Neural progenitor cell (in vitro differentiated cells): Measurements from ENCODE around the gene MED13L. TPM values are rescaled to one million over a fixed set of nuclear protein-coding genes. Genes with fewer than 3 reads are reported as not detected.
"Not testable (repeated sequence)": the region's sequence is repeated elsewhere in the genome, so short reads cannot be mapped to it uniquely, and the experiment has no call there.

ENCODE experiments used
- DNase-seq: peaks from one replicate; pipeline ENCODE4 v3.0.0-alpha.2; 2016; ENCODE audit warnings: low spot score
- H2AFZ ChIP-seq: fragments of 200-600 bp; sonication (generic); replicated peaks from 2 replicates; pipeline ENCODE4 v1.6.1; 2016; ENCODE audit warnings: antibody characterized with exemption
- H3F3A ChIP-seq: fragments of 200-600 bp; sonication (generic); 2 replicates; pipeline ENCODE4 v1.6.1; 2016; ENCODE audit warnings: antibody characterized with exemption, low read depth
- H3K27ac ChIP-seq: fragments of 200-600 bp; sonication (generic); 2 replicates; pipeline ENCODE4 v1.5.1; 2016; ENCODE audit warnings: mild to moderate bottlenecking
- H3K27me3 ChIP-seq: fragments of 200-600 bp; sonication (generic); 2 replicates; pipeline ENCODE4 v1.6.1; 2016; ENCODE audit warnings: mild to moderate bottlenecking, moderate library complexity
- H3K36me3 ChIP-seq: fragments of 200-600 bp; sonication (generic); 2 replicates; pipeline ENCODE4 v1.5.1; 2016
- H3K4me1 ChIP-seq: fragments of 200-600 bp; sonication (generic); 2 replicates; pipeline ENCODE4 v1.6.1; 2016; ENCODE audit warnings: mixed run types
- H3K4me2 ChIP-seq: fragments of 200-600 bp; sonication (generic); 2 replicates; pipeline ENCODE4 v1.6.1; 2016
- H3K4me3 ChIP-seq: fragments of 200-600 bp; sonication (generic); 2 replicates; pipeline ENCODE4 v1.5.1; 2016
- H3K79me2 ChIP-seq: fragments of 200-600 bp; sonication (generic); 2 replicates; pipeline ENCODE4 v1.6.1; 2016; ENCODE audit warnings: low read depth
- H3K9ac ChIP-seq: fragments of 200-600 bp; sonication (generic); 2 replicates; pipeline ENCODE4 v1.6.1; 2016
- H3K9me3 ChIP-seq: fragments of 200-600 bp; sonication (generic); 2 replicates; pipeline ENCODE4 v1.5.1; 2016; ENCODE audit warnings: low read depth
- H4K20me1 ChIP-seq: fragments of 200-600 bp; sonication (generic); 2 replicates; pipeline ENCODE4 v1.6.1; 2016; ENCODE audit warnings: low read depth
- H3K27ac Mint-ChIP-seq: 3 replicates; pipeline ENCODE4 v1.8.0; 2021; ENCODE audit warnings: mixed read lengths
- H3K27me3 Mint-ChIP-seq: 2 replicates; pipeline ENCODE4 v1.8.0; 2022; ENCODE audit warnings: low read depth, mild to moderate bottlenecking, inconsistent platforms, moderate library complexity, mixed read lengths; ENCODE audit not compliant: insufficient read depth
- H3K36me3 Mint-ChIP-seq: 3 replicates; pipeline ENCODE4 v1.8.0; 2021; ENCODE audit warnings: mixed read lengths
- H3K4me1 Mint-ChIP-seq: 3 replicates; pipeline ENCODE4 v1.8.0; 2021; ENCODE audit warnings: mixed read lengths
- H3K4me3 Mint-ChIP-seq: 3 replicates; pipeline ENCODE4 v1.8.0; 2021; ENCODE audit warnings: mild to moderate bottlenecking, moderate library complexity, mixed read lengths
- H3K9me3 Mint-ChIP-seq: 3 replicates; pipeline ENCODE4 v1.8.0; 2020; ENCODE audit warnings: mixed read lengths
- CTCF ChIP-seq: fragments of 200-600 bp; sonication (generic); IDR thresholded peaks from 2 replicates; pipeline ENCODE4 v1.5.1; 2017; ENCODE audit warnings: antibody characterized with exemption, mild to moderate bottlenecking
- EZH2 ChIP-seq: fragments of 200-600 bp; sonication (generic); IDR thresholded peaks from 2 replicates; pipeline ENCODE4 v1.6.1; 2017; ENCODE audit warnings: antibody characterized with exemption, mild to moderate bottlenecking, moderate library complexity
- EZH2phosphoT487 ChIP-seq: fragments of 200-600 bp; sonication (generic); IDR thresholded peaks from 2 replicates; pipeline ENCODE4 v1.6.1; 2017; ENCODE audit warnings: antibody characterized with exemption
- total RNA-seq: library from RNA; depleted of rRNA; stranded (reverse); fragments of >200 nt; gene quantifications from 2 replicates; pipeline ENCODE4 v1.2.3, GENCODE V29; 2015; ENCODE audit warnings: low replicate concordance

Gene MED13L
- total RNA-seq, 1 donor from 2014 or later: 149 TPM

DNA sequence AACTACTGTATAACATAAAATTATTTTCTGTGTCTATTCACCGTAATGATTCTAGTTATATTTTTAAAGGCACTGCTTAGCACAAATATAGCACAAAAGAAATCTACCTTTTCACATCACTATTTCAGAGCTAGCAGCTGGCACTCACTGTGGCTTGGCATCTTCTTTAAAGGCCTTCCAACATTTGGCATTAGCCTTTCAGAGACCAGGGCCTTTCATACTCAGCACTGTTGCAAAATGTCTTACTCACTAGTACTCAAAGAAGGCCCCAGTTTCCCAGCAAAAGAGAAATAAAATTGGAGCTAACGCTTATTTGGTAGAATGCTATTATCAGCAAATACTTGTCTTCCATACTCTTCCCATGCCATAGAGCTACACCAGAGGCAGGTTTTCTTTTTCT lies 238.4 kb downstream of the MED13L start:
- Histone ChIP-seq H2AFZ (no peak overlapping the region), H3K27ac (no peak overlapping the region), H3K4me2 (no peak overlapping the region), H3K79me2 (peaks cover 99% of the 10 kb centered on the region), H3K9me3 (no peaks in the 10 kb centered on the region), H3F3A (no peaks in the 10 kb centered on the region), H3K9ac (no peak overlapping the region), H3K27me3 (no peaks in the 10 kb centered on the region), H3K36me3 (peaks cover 6% of the 10 kb centered on the region), H3K4me1 (peaks cover 5% of the 10 kb centered on the region), H4K20me1 (peaks cover 36% of the 10 kb centered on the region), H3K4me3 (no peak overlapping the region)
- Mint-ChIP-seq H3K27ac (no peak overlapping the region), H3K9me3 (no peaks in the 10 kb centered on the region), H3K4me3 (no peak overlapping the region), H3K36me3 (no peaks in the 10 kb centered on the region), H3K4me1 (no peaks in the 10 kb centered on the region), H3K27me3 (no peaks in the 10 kb centered on the region)
- no peak for TF ChIP-seq EZH2phosphoT487
- TF ChIP-seq CTCF: no peak
- no peak for TF ChIP-seq EZH2
- DNase-seq: no peak

- no peak overlapping the region for H3K27ac ChIP-seq
- H3K36me3 ChIP-seq: peaks cover 6% of the 10 kb centered on the region
- no peaks in the 10 kb centered on the region for H3F3A ChIP-seq
- H3K4me1 ChIP-seq: no peaks in the 10 kb centered on the region
- peaks cover 30% of the 10 kb centered on the region for H4K20me1 ChIP-seq
- peaks cover 99% of the 10 kb centered on the region for H3K79me2 ChIP-seq
- H3K27me3 Mint-ChIP-seq: no peaks in the 10 kb centered on the region
- H3K9me3 ChIP-seq: no peaks in the 10 kb centered on the region
- no peak overlapping the region for H3K9ac ChIP-seq
- DNase-seq: no peak
- H3K4me3 ChIP-seq: no peak overlapping the region
- no peak overlapping the region for H2AFZ ChIP-seq
- H3K36me3 Mint-ChIP-seq: no peaks in the 10 kb centered on the region
- no peak overlapping the region for H3K4me2 ChIP-seq
- no peaks in the 10 kb centered on the region for H3K9me3 Mint-ChIP-seq
- no peak overlapping the region for H3K4me3 Mint-ChIP-seq
- no peaks in the 10 kb centered on the region for H3K4me1 Mint-ChIP-seq
- no peak overlapping the region for H3K27ac Mint-ChIP-seq
- H3K27me3 ChIP-seq: no peaks in the 10 kb centered on the region
- TF ChIP-seq CTCF (no peak), EZH2 (no peak), EZH2phosphoT487 (no peak)
These were observed 239.3 kb downstream of the MED13L start for GRCh38 chr12:116037941-116038837.

GRCh38 chr12:116033765-116034164 lies 243.7 kb downstream of the MED13L start:
- Mint-ChIP-seq H3K27me3 (peaks cover 2% of the 10 kb centered on the region), H3K27ac (no peak overlapping the region), H3K4me3 (no peak overlapping the region), H3K4me1 (no peaks in the 10 kb centered on the region), H3K36me3 (peaks cover 9% of the 10 kb centered on the region), H3K9me3 (peaks cover 10% of the 10 kb centered on the region)
- no peak for DNase-seq
- TF ChIP-seq EZH2phosphoT487: no peak
- no peak for TF ChIP-seq CTCF
- TF ChIP-seq EZH2: no peak
- H2AFZ ChIP-seq: no peak overlapping the region
- no peak overlapping the region for H3K27ac ChIP-seq
- H4K20me1 ChIP-seq: peaks cover 18% of the 10 kb centered on the region
- H3K36me3 ChIP-seq: no peaks in the 10 kb centered on the region
- H3K79me2 ChIP-seq: peaks cover 94% of the 10 kb centered on the region
- H3K9ac ChIP-seq: no peak overlapping the region
- no peak overlapping the region for H3K4me3 ChIP-seq
- H3K4me1 ChIP-seq: peaks cover 7% of the 10 kb centered on the region
- H3K4me2 ChIP-seq: no peak overlapping the region
- H3F3A ChIP-seq: no peaks in the 10 kb centered on the region
- no peaks in the 10 kb centered on the region for H3K27me3 ChIP-seq
- H3K9me3 ChIP-seq: no peaks in the 10 kb centered on the region

DNA sequence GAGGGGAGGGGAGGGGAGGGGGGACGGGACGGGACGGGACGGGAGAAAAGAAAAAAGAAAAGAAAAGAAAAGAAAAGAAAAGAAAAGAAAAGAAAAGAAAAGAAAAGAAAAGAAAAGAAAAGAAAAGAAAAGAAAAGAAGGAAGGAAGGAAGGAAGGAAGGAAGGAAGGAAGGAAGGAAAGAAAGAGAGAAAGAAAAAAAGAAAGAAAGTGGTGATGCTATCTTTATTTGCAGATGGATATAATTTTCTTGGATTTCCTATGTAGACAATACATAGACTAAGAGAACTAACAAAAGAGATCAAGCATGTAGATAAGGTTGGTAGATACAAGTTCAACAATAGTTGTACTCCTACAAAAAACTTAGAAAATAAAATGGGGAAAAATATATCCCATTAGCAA lies 245.9 kb downstream of the MED13L start:
- Histone ChIP-seq H4K20me1 (peaks cover 32% of the 10 kb centered on the region), H3K79me2 (peaks cover 95% of the 10 kb centered on the region), H3K4me1 (peaks cover 10% of the 10 kb centered on the region)
- Mint-ChIP-seq H3K9me3 (peaks cover 10% of the 10 kb centered on the region), H3K4me1 (peaks cover 10% of the 10 kb centered on the region)
- H3K36me3 Mint-ChIP-seq, H3K9me3 ChIP-seq, H3K27me3 Mint-ChIP-seq, H2AFZ ChIP-seq, H3K4me3 Mint-ChIP-seq, DNase-seq, H3K9ac ChIP-seq, H3K36me3 ChIP-seq, H3K4me3 ChIP-seq, H3F3A ChIP-seq, H3K4me2 ChIP-seq, H3K27me3 ChIP-seq, H3K27ac ChIP-seq, H3K27ac Mint-ChIP-seq: not testable (repeated sequence)
